H1 (cell line): ENCODE results near the gene HKDC1. TPM values are rescaled to one million over a fixed set of nuclear protein-coding genes. Genes with fewer than 3 reads are reported as not detected.
A peak's percentile ranks its signal among the peaks of the same experiment; 100 is the strongest.

Experiments used
- CTCF ChIA-PET: fragments of 300-600 bp; sonication (Branson Sonifier 250); formaldehyde crosslinking; loops from one replicate; lab custom pipeline; 2021; ENCODE audit not compliant: partially characterized antibody; lab: Charles Lee
- POLR2A ChIA-PET: fragments of 300-600 bp; sonication (Branson Sonifier 250); formaldehyde crosslinking; loops from one replicate; lab custom pipeline; 2021; ENCODE audit warnings: inconsistent platforms; ENCODE audit not compliant: partially characterized antibody; lab: Charles Lee
- DNase-seq, 2 experiments: peaks; one replicate each; pipeline versions ENCODE4 v3.0.0 to v3.0.0-alpha.2; 2010 to 2022; ENCODE audit warnings: low spot score in 2 of 2, low read depth in 1 of 2, mixed read lengths in 1 of 2
- FAIRE-seq: peaks from 2 replicates; lab custom pipeline; 2011; peaks lifted over from hg19 to GRCh38; lab: Jason Lieb, UNC
- H2AFZ ChIP-seq: 2 replicates; pipeline ENCODE4 v1.8.1; 2012; ENCODE audit warnings: low read length, inconsistent platforms
- H2AK5ac ChIP-seq: 2 replicates; pipeline ENCODE4 v1.6.1; 2013; ENCODE audit warnings: low read depth, low read length
- H2BK120ac ChIP-seq: replicated peaks from 2 replicates; pipeline ENCODE3; 2013; ENCODE audit warnings: low read depth, low read length, inconsistent platforms
- H2BK12ac ChIP-seq: 2 replicates; pipeline ENCODE4 v1.6.1; 2013; ENCODE audit warnings: low read depth, low read length
- H2BK15ac ChIP-seq: 2 replicates; pipeline ENCODE4 v1.6.1; 2013; ENCODE audit warnings: low read length
- H2BK20ac ChIP-seq: 2 replicates; pipeline ENCODE4 v1.6.1; 2013; ENCODE audit warnings: low read length
- H2BK5ac ChIP-seq: 2 replicates; pipeline ENCODE4 v1.6.1; 2013; ENCODE audit warnings: low read depth, low read length
- H3K14ac ChIP-seq: 2 replicates; pipeline ENCODE4 v1.6.1; 2013; ENCODE audit warnings: inconsistent platforms; ENCODE audit not compliant: insufficient read length
- H3K18ac ChIP-seq: 2 replicates; pipeline ENCODE4 v1.6.1; 2013; ENCODE audit warnings: low read length; ENCODE audit errors: extremely low read depth
- H3K23ac ChIP-seq: 2 replicates; pipeline ENCODE4 v1.6.1; 2013; ENCODE audit warnings: inconsistent platforms; ENCODE audit not compliant: insufficient read length
- H3K23me2 ChIP-seq: 2 replicates; pipeline ENCODE4 v1.6.1; 2013; ENCODE audit warnings: low read depth, low read length
- H3K27ac ChIP-seq: 2 replicates; pipeline ENCODE4 v1.6.1; 2011; ENCODE audit warnings: low read depth, low read length, inconsistent platforms
- H3K27me3 ChIP-seq, 4 experiments: replicated peaks in 1 of 4; 1 replicate in 1 of 4; 2 replicates in 3 of 4; pipeline versions ENCODE4 v1.6.1 to v1.8.1; 2011 to 2013; ENCODE audit warnings: low read length in 3 of 4, mild to moderate bottlenecking in 3 of 4, inconsistent platforms in 2 of 4, mixed read lengths in 2 of 4, moderate library complexity in 1 of 4; ENCODE audit not compliant: control insufficient read depth in 3 of 4, insufficient read depth in 3 of 4; ENCODE audit errors: extremely low read depth in 1 of 4
- H3K36me3 ChIP-seq, 4 experiments: 2 replicates each; pipeline versions ENCODE4 v1.6.1 to v1.8.1; 2011 to 2013; ENCODE audit warnings: mild to moderate bottlenecking in 4 of 4, low read length in 3 of 4, moderate library complexity in 2 of 4, control low read depth in 1 of 4, inconsistent platforms in 1 of 4; ENCODE audit not compliant: insufficient read depth in 4 of 4, control insufficient read depth in 2 of 4
- H3K4ac ChIP-seq: replicated peaks from 2 replicates; pipeline ENCODE3; 2013; ENCODE audit warnings: low read length, low read depth, mixed read lengths, inconsistent platforms; ENCODE audit not compliant: insufficient read length
- H3K4me1 ChIP-seq, 4 experiments: replicated peaks in 1 of 4; 1 replicate in 1 of 4; 2 replicates in 3 of 4; pipeline versions ENCODE4 v1.6.1 to v1.8.1; 2011 to 2013; ENCODE audit warnings: low read length in 3 of 4, inconsistent platforms in 2 of 4, mixed read lengths in 1 of 4; ENCODE audit not compliant: insufficient read depth in 4 of 4, control insufficient read depth in 3 of 4
- H3K4me2 ChIP-seq, 2 experiments: 2 replicates each; pipeline versions ENCODE4 v1.6.1 to v1.8.1; 2011 to 2013; ENCODE audit warnings: low read depth in 2 of 2, low read length in 2 of 2, control low read depth in 1 of 2, inconsistent platforms in 1 of 2, mild to moderate bottlenecking in 1 of 2; ENCODE audit not compliant: insufficient read depth in 1 of 2
- H3K4me3 ChIP-seq, 4 experiments: fragments of 200-600, 300-600 bp in 1 of 4; sonication (generic), shearing (Covaris generic), sonication (Bioruptor Twin) in 1 of 4; 2 replicates each; pipeline versions ENCODE4 v1.5.1 to v1.8.1; 2011 to 2016; ENCODE audit warnings: low read length in 4 of 4, low read depth in 3 of 4, control low read depth in 2 of 4, inconsistent platforms in 2 of 4, mild to moderate bottlenecking in 2 of 4, mixed read lengths in 1 of 4, moderate library complexity in 1 of 4; ENCODE audit not compliant: insufficient read depth in 2 of 4; ENCODE audit errors: extremely low read depth in 1 of 4
- H3K56ac ChIP-seq: replicated peaks from 2 replicates; pipeline ENCODE3; 2013; ENCODE audit warnings: low read depth, mild to moderate bottlenecking, mixed read lengths, low read length, inconsistent platforms; ENCODE audit not compliant: insufficient read length
- H3K79me1 ChIP-seq: 2 replicates; pipeline ENCODE4 v1.6.1; 2013; ENCODE audit warnings: low read depth, low read length, control low read depth
- H3K79me2 ChIP-seq, 2 experiments: 2 replicates each; pipeline versions ENCODE4 v1.6.1 to v1.8.1; 2012 to 2013; ENCODE audit warnings: low read length in 2 of 2, mild to moderate bottlenecking in 2 of 2, inconsistent platforms in 1 of 2; ENCODE audit not compliant: insufficient read depth in 2 of 2, control insufficient read depth in 1 of 2
- H3K9ac ChIP-seq, 4 experiments: replicated peaks in 1 of 4; 1 replicate in 1 of 4; 2 replicates in 3 of 4; pipeline versions ENCODE4 v1.6.1 to v1.8.1; 2011 to 2013; ENCODE audit warnings: low read depth in 3 of 4, low read length in 3 of 4, control low read depth in 2 of 4, mild to moderate bottlenecking in 2 of 4, moderate library complexity in 2 of 4, inconsistent platforms in 1 of 4; ENCODE audit errors: extremely low read depth in 1 of 4
- H3K9me3 ChIP-seq, 2 experiments: 2 replicates each; pipeline versions ENCODE4 v1.6.1 to v1.8.1; 2012 to 2013; ENCODE audit warnings: mild to moderate bottlenecking in 2 of 2, moderate library complexity in 2 of 2, control low read depth in 1 of 2, inconsistent platforms in 1 of 2, low read depth in 1 of 2, low read length in 1 of 2, mixed read lengths in 1 of 2; ENCODE audit not compliant: insufficient read depth in 2 of 2
- H4K20me1 ChIP-seq, 2 experiments: replicated peaks in 1 of 2; 2 replicates each; pipeline versions ENCODE3 to v1.8.1; 2011 to 2013; ENCODE audit warnings: inconsistent platforms in 2 of 2, low read length in 2 of 2, mild to moderate bottlenecking in 1 of 2; ENCODE audit not compliant: insufficient read depth in 2 of 2, control insufficient read depth in 1 of 2
- H4K5ac ChIP-seq: 2 replicates; pipeline ENCODE4 v1.6.1; 2013; ENCODE audit warnings: low read length, low read depth, mixed read lengths, inconsistent platforms; ENCODE audit not compliant: insufficient read length
- H4K8ac ChIP-seq: 2 replicates; pipeline ENCODE4 v1.8.0; 2013; ENCODE audit warnings: mild to moderate bottlenecking, moderate library complexity, low read length, inconsistent platforms; ENCODE audit not compliant: insufficient read depth; ENCODE audit errors: extremely low read depth
- H4K91ac ChIP-seq: replicated peaks from 2 replicates; pipeline ENCODE3; 2013; ENCODE audit warnings: low read length, mixed read lengths, inconsistent platforms; ENCODE audit not compliant: insufficient read length
- CEBPB ChIP-seq: IDR thresholded peaks from 2 replicates; pipeline ENCODE4 v1.6.1; 2012; ENCODE audit warnings: low read depth, low read length
- CHD1 ChIP-seq: IDR thresholded peaks from 2 replicates; pipeline ENCODE4 v1.6.1; 2012; ENCODE audit warnings: low read depth, low read length, improper control_type of control experiment
- GABPA ChIP-seq: IDR thresholded peaks from 2 replicates; pipeline ENCODE4 v1.6.1; 2011; ENCODE audit warnings: mild to moderate bottlenecking, low read length, moderate library complexity, borderline replicate concordance; ENCODE audit not compliant: insufficient read depth
- HDAC2 ChIP-seq, 2 experiments: fragments of 300-600 bp in 1 of 2; sonication (generic) in 1 of 2; IDR thresholded peaks; 2 replicates each; pipeline ENCODE4 v1.6.1; 2011 to 2012; ENCODE audit warnings: low read depth in 2 of 2, low read length in 2 of 2, mild to moderate bottlenecking in 2 of 2, moderate library complexity in 2 of 2, borderline replicate concordance in 1 of 2, inconsistent platforms in 1 of 2
- JUND ChIP-seq: IDR thresholded peaks from 2 replicates; pipeline ENCODE4 v1.6.1; 2011; ENCODE audit warnings: mild to moderate bottlenecking, improper control_type of control experiment, low read length
- KDM4A ChIP-seq: IDR thresholded peaks from one replicate; pipeline ENCODE4 v1.7.1; 2012; ENCODE audit warnings: low read depth, mild to moderate bottlenecking, moderate library complexity, low read length, inconsistent platforms; ENCODE audit not compliant: severe bottlenecking
- RBBP5 ChIP-seq: IDR thresholded peaks from 2 replicates; pipeline ENCODE4 v1.7.1; 2012; ENCODE audit warnings: low read depth, mild to moderate bottlenecking, inconsistent platforms, low read length, moderate library complexity, borderline replicate concordance
- SAP30 ChIP-seq: fragments of 300-600 bp; sonication (generic); IDR thresholded peaks from 2 replicates; pipeline ENCODE4 v1.7.1; 2012; ENCODE audit warnings: low read length, moderate library complexity, mild to moderate bottlenecking, inconsistent platforms; ENCODE audit not compliant: insufficient read depth, insufficient replicate concordance
- SIN3A ChIP-seq, 2 experiments: IDR thresholded peaks in 1 of 2; conservative IDR thresholded peaks in 1 of 2; 2 replicates each; pipeline ENCODE4 v1.6.1; 2011 to 2012; ENCODE audit warnings: low read length in 2 of 2, improper control_type of control experiment in 1 of 2, low read depth in 1 of 2, mild to moderate bottlenecking in 1 of 2
- WGBS, 2 experiments: shearing (Covaris generic) in 1 of 2; methylation state at CpG; one replicate each; pipeline versions ENCODE4 v1.1.6 to v1.1.7; 2013 to 2015; ENCODE audit warnings: low lambda C conversion rate in 2 of 2, mixed read lengths in 2 of 2, inconsistent platforms in 1 of 2, low coverage in 1 of 2, missing lambda C conversion rate in 1 of 2; ENCODE audit not compliant: insufficient replicate concordance in 2 of 2, insufficient coverage in 1 of 2, insufficient read length in 1 of 2; ENCODE audit errors: extremely low coverage in 1 of 2, missing lambda C conversion rate in 1 of 2; 5-methylcytosine and 5-hydroxymethylcytosine counted together
- polyA plus RNA-seq, 7 experiments: library from polyadenylated mRNA; depleted of rRNA in 3 of 7; stranded (reverse) in 5 of 7; unstranded in 2 of 7; fragments of >200 nt in 5 of 7; fragments of 200-250 nt in 2 of 7; gene quantifications; 1 replicate in 5 of 7; 2 replicates in 1 of 7; 4 replicates in 1 of 7; pipeline versions ENCODE4 v1.2.1 to v1.2.3, GENCODE V29; 2011 to 2013; ENCODE audit warnings: missing spikeins in 2 of 7, mixed read lengths in 2 of 7
- total RNA-seq: library from RNA; stranded (reverse); fragmentation: NEBNext Ultra II Directional; extraction: Animal tissue kit (Norgen Biotek cat#: 25700); gene quantifications from 2 replicates; pipeline ENCODE4 v1.2.1, GENCODE V29; 2021

The HKDC1 gene
- total and polyA plus RNA-seq, 2 of the 8 experiments (the other 6 are each of a cell fraction or from before 2014, with no cell fraction given), result 0.12 to 0.78 TPM

DNA sequence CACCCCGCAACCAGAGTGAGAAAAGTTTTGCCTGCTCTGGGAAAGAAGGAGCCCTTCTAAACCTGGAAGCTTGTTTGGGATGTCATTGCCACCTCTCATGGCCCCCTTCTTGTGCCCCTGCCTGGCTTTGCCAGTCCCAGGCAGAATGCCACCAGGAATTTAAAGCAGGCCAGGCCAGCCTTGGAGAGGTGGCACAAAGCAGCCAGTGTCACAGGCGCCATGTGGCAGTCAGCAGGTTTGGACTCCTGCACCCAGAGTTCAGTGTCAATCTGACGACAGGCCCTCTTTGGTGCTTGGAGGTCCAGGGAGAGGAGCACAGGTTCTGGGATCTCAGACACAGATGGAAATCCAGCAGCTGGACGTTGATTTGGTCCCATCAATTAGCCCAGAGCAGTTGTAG lies 70.9 kb downstream of the HKDC1 start:
- Histone ChIP-seq H3K36me3 (no peaks in the 10 kb centered on the region), H2BK15ac (peak overlapping the region; percentile 72; the same call in 1 of the 2 replicates), H4K20me1 (no peaks in the 10 kb centered on the region), H3K79me1 (no peaks in the 10 kb centered on the region), H3K4me1 (no peaks in the 10 kb centered on the region; a peak in 1 of 7 replicates), H3K56ac (no peak overlapping the region), H2BK5ac (no peak overlapping the region), H4K5ac (no peak overlapping the region), H3K27ac (no peak overlapping the region), H2BK12ac (no peak overlapping the region), H3K4me2 (no peak overlapping the region), H4K8ac (no peak overlapping the region), H2BK20ac (no peak overlapping the region), H3K18ac (no peak overlapping the region), H3K23me2 (no peaks in the 10 kb centered on the region), H2BK120ac (no peak overlapping the region), H3K79me2 (no peaks in the 10 kb centered on the region), H2AK5ac (no peak overlapping the region), H3K14ac (no peak overlapping the region), H3K4me3 (no peak overlapping the region), H2AFZ (no peak overlapping the region), H3K4ac (no peak overlapping the region), H4K91ac (no peak overlapping the region), H3K23ac (no peak overlapping the region), H3K9me3 (no peaks in the 10 kb centered on the region), H3K27me3 (no peaks in the 10 kb centered on the region), H3K9ac (no peak overlapping the region)
- DNase-seq (no peak), FAIRE-seq (no peak)
- CTCF ChIA-PET, result interaction anchor here (1.1 to 2.5 kb wide), 8 partner anchors 12 to 116 kb away, joined by 3 to 6 read pairs (median 4); no protein-coding TSS in a partner anchor
- POLR2A ChIA-PET, result interaction anchor here (0.7 kb wide), 1 partner anchor 8 kb away, joined by 3 read pairs; no protein-coding TSS in a partner anchor
- 92% methylated on average over 4 of the region's 4 CpGs; no CpG with 5 or more reads in 1 of the 2 experiments for WGBS, 2 experiments
- TF ChIP-seq GABPA (no peak), HDAC2 (IDR thresholded peaks at IDR 0.05; ENCODE audit: borderline replicate concordance in 1 of 2, low read depth in 2 of 2, low read length in 2 of 2) (no peak), SIN3A (conservative IDR thresholded peaks at IDR 0.05 in 1 of 2, IDR thresholded peaks at IDR 0.05 in 1 of 2; ENCODE audit: low read depth in 1 of 2, low read length in 2 of 2) (no peak), SAP30 (no peak), JUND (no peak), KDM4A (no peak), CHD1 (no peak), RBBP5 (no peak), CEBPB (no peak)
